Measurements from ENCODE around the gene PRKG2.
"Not testable (repeated sequence)": the region's sequence is repeated elsewhere in the genome, so short reads cannot be mapped to it uniquely, and the experiment has no call there.

PRKG2 gene

GRCh38 chr4:81227968-81228367 is 12.9 kb upstream of the PRKG2 start:
- no peak for DNase-seq (ENCODE audit: low spot score)
- TF ChIP-seq CTCF (IDR thresholded peaks at IDR 0.05; ENCODE audit: borderline replicate concordance, control extremely low read depth, extremely low read depth, insufficient read depth, missing control alignments), result no peak
- in situ Hi-C loops (cut with MboI; ENCODE audit: low sequenced_read_pairs, unreplicated experiment), result no loop called here

GRCh38 chr4:81227138-81227537 is 12.1 kb upstream of the PRKG2 start:
- TF ChIP-seq CTCF (IDR thresholded peaks at IDR 0.05; ENCODE audit: borderline replicate concordance, control extremely low read depth, extremely low read depth, insufficient read depth, missing control alignments), result no peak
- in situ Hi-C loops (cut with MboI; ENCODE audit: low sequenced_read_pairs, unreplicated experiment), result no loop called here
- no peak for DNase-seq (ENCODE audit: low spot score)

- in situ Hi-C loops (cut with MboI; ENCODE audit: low sequenced_read_pairs, unreplicated experiment), result no loop called here
- no peak for TF ChIP-seq CTCF (IDR thresholded peaks at IDR 0.05; ENCODE audit: borderline replicate concordance, control extremely low read depth, extremely low read depth, insufficient read depth, missing control alignments)
- no peak for DNase-seq (ENCODE audit: low spot score)
Observed at GRCh38 chr4:81225252-81225651, 10.2 kb upstream of the PRKG2 start.

- in situ Hi-C loops (cut with MboI; ENCODE audit: low sequenced_read_pairs, unreplicated experiment); DNase-seq (ENCODE audit: low spot score): not testable (repeated sequence)
Observed at GRCh38 chr4:81222082-81222472, 7.1 kb upstream of the PRKG2 start.

GRCh38 chr4:81221303-81222081 is 6.5 kb upstream of the PRKG2 start:
- no peak for TF ChIP-seq CTCF (IDR thresholded peaks at IDR 0.05; ENCODE audit: borderline replicate concordance, control extremely low read depth, extremely low read depth, insufficient read depth, missing control alignments)
- no peak for DNase-seq (ENCODE audit: low spot score)
- in situ Hi-C loops (cut with MboI; ENCODE audit: low sequenced_read_pairs, unreplicated experiment), result no loop called here

- DNase-seq (ENCODE audit: low spot score), result no peak
- no peak for TF ChIP-seq CTCF (IDR thresholded peaks at IDR 0.05; ENCODE audit: borderline replicate concordance, control extremely low read depth, extremely low read depth, insufficient read depth, missing control alignments)
- in situ Hi-C loops (cut with MboI; ENCODE audit: low sequenced_read_pairs, unreplicated experiment), result no loop called here
Observed at GRCh38 chr4:81220271-81220670, 5.2 kb upstream of the PRKG2 start.

- in situ Hi-C loops (cut with MboI; ENCODE audit: low sequenced_read_pairs, unreplicated experiment), result no loop called here
- no peak for TF ChIP-seq CTCF (IDR thresholded peaks at IDR 0.05; ENCODE audit: borderline replicate concordance, control extremely low read depth, extremely low read depth, insufficient read depth, missing control alignments)
- no peak for DNase-seq (ENCODE audit: low spot score)
Observed at GRCh38 chr4:81218206-81218605, 3.2 kb upstream of the PRKG2 start.

Data from GM13976 (cell line).